ENCODE results near the gene FOXN3. TPM values are rescaled to one million over a fixed set of nuclear protein-coding genes. Genes with fewer than 3 reads are reported as not detected.

FOXN3 gene
- total RNA-seq, 1 experiment from 2014 or later, result 125 TPM

DNA sequence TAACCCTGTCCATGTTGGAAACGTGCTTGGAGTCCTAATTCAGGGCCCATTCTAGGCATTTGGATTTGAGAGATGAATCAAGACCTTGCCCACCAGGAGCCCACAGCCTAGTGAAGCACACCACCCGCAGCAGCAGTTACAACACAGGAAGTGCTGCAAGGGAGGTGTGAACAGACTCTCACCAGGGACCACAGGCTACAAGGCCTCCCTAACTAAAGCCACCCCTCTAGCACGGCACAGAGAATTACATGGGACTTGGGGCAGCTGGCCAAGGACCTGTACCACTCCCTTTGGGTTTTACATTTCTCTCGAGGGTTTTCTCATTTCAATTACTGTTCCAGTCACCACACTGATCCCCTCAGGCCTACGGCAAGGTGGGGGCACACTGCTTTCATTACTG lies 49.5 kb upstream of the FOXN3 start:
- H3K9me3 Mint-ChIP-seq, result no peaks in the 10 kb centered on the region
- Histone ChIP-seq H3K56ac (ENCODE audit: insufficient read length, low read depth, low read length) (no peak overlapping the region), H3K79me2 (ENCODE audit: insufficient read depth, low read length) (no peaks in the 10 kb centered on the region), H3K14ac (ENCODE audit: insufficient read depth, low read length) (no peak overlapping the region), H4K8ac (replicated peaks; ENCODE audit: insufficient read length, low read depth, low read length) (no peak overlapping the region), H2BK12ac (ENCODE audit: insufficient read length, low read depth, low read length) (no peak overlapping the region), H3K23me2 (ENCODE audit: insufficient read length, low read depth, low read length, poor library complexity, severe bottlenecking) (no peaks in the 10 kb centered on the region), H2AK5ac (ENCODE audit: insufficient read length, low read length) (no peak overlapping the region), H3K4me1 (ENCODE audit: insufficient read depth, low read length) (peaks cover 4% of the 10 kb centered on the region; the same call in 1 of the 2 replicates), H3K9me3 (ENCODE audit: control insufficient read depth, low read depth, low read length) (no peaks in the 10 kb centered on the region), H3K18ac (ENCODE audit: insufficient read length, low read depth, low read length) (no peak overlapping the region), H3K4me2 (ENCODE audit: insufficient read depth, insufficient read length, low read length) (no peak overlapping the region), H3K27ac (ENCODE audit: insufficient read length, low read depth, low read length) (no peak overlapping the region), H3K9ac (ENCODE audit: extremely low read depth, insufficient read length, low read length) (no peak overlapping the region), H3T11ph (ENCODE audit: low read length) (no peak overlapping the region), H3K4ac (ENCODE audit: low read depth, low read length) (no peak overlapping the region), H2BK5ac (ENCODE audit: insufficient read length, low read length) (no peak overlapping the region), H3K27me3 (ENCODE audit: insufficient read depth, low read length) (no peaks in the 10 kb centered on the region), H4K91ac (ENCODE audit: insufficient read length, low read depth, low read length) (no peak overlapping the region), H2BK20ac (ENCODE audit: low read depth, low read length, poor library complexity, severe bottlenecking) (no peak overlapping the region), H3K23ac (ENCODE audit: insufficient read length, low read depth, low read length) (no peak overlapping the region), H4K5ac (ENCODE audit: insufficient read length, low read depth, low read length) (no peak overlapping the region), H3K79me1 (ENCODE audit: insufficient read depth, low read depth, low read length, poor library complexity, severe bottlenecking) (no peaks in the 10 kb centered on the region), H2AFZ (ENCODE audit: low read length) (no peak overlapping the region), H4K20me1 (ENCODE audit: control insufficient read depth, insufficient read depth, insufficient read length) (no peaks in the 10 kb centered on the region), H2BK15ac (ENCODE audit: low read depth, low read length) (no peak overlapping the region), H2BK120ac (ENCODE audit: low read depth, low read length, poor library complexity, severe bottlenecking) (no peak overlapping the region)
- TF ChIP-seq, protein P1, sequence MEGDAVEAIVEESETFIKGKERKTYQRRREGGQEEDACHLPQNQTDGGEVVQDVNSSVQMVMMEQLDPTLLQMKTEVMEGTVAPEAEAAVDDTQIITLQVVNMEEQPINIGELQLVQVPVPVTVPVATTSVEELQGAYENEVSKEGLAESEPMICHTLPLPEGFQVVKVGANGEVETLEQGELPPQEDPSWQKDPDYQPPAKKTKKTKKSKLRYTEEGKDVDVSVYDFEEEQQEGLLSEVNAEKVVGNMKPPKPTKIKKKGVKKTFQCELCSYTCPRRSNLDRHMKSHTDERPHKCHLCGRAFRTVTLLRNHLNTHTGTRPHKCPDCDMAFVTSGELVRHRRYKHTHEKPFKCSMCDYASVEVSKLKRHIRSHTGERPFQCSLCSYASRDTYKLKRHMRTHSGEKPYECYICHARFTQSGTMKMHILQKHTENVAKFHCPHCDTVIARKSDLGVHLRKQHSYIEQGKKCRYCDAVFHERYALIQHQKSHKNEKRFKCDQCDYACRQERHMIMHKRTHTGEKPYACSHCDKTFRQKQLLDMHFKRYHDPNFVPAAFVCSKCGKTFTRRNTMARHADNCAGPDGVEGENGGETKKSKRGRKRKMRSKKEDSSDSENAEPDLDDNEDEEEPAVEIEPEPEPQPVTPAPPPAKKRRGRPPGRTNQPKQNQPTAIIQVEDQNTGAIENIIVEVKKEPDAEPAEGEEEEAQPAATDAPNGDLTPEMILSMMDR (conservative IDR thresholded peaks at IDR 0.05), result no peak
- H3K4me3 Mint-ChIP-seq, result no peak overlapping the region
- H3K36me3 Mint-ChIP-seq (ENCODE audit: insufficient read depth in 1 of 3, low read depth in 3 of 3), result peaks cover 4 to 34% (median 13%) of the 10 kb centered on the region in 3 experiments; a peak in 6 of 7 replicates
- no peaks in the 10 kb centered on the region for H3K27me3 Mint-ChIP-seq (ENCODE audit: low read depth)
- no peak for DNase-seq
- peak overlapping the region in 2 of 3 experiments; percentile 50 to 81; a peak in 4 of 7 replicates for H3K27ac Mint-ChIP-seq
- H3K4me1 Mint-ChIP-seq, result peaks cover 15 to 27% of the 10 kb centered on the region in 2 experiments
- no CpG with 5 or more reads among the region's 5 CpGs for WGBS (ENCODE audit: extremely low coverage, insufficient read length, low lambda C conversion rate)
